GM12801 (cell line): Measurements from ENCODE around the gene SFSWAP.

Source experiments
- TF ChIP-seq, protein P1 (sequence below): IDR thresholded peaks from one replicate; pipeline ENCODE4 v1.5.1; 2011; ENCODE audit warnings: control low read depth; ENCODE audit not compliant: insufficient read length; ENCODE audit errors: extremely low read depth

Gene SFSWAP

DNA sequence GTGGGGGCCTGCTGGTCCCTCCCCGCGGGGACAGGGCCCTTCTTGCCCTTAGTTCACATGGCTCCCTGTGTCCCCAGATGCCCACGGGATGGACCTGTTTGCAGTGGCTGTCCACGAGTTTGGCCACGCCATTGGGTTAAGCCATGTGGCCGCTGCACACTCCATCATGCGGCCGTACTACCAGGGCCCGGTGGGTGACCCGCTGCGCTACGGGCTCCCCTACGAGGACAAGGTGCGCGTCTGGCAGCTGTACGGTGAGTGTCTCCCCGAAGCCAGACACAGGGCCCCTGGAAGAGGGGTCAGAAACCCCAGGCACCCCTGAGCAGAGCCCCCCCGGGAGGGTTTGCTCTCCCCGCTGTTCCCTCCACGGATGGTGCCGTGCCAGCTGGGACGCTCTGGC is 130.7 kb downstream of the SFSWAP start:
- TF ChIP-seq, protein P1, sequence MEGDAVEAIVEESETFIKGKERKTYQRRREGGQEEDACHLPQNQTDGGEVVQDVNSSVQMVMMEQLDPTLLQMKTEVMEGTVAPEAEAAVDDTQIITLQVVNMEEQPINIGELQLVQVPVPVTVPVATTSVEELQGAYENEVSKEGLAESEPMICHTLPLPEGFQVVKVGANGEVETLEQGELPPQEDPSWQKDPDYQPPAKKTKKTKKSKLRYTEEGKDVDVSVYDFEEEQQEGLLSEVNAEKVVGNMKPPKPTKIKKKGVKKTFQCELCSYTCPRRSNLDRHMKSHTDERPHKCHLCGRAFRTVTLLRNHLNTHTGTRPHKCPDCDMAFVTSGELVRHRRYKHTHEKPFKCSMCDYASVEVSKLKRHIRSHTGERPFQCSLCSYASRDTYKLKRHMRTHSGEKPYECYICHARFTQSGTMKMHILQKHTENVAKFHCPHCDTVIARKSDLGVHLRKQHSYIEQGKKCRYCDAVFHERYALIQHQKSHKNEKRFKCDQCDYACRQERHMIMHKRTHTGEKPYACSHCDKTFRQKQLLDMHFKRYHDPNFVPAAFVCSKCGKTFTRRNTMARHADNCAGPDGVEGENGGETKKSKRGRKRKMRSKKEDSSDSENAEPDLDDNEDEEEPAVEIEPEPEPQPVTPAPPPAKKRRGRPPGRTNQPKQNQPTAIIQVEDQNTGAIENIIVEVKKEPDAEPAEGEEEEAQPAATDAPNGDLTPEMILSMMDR = no peak

DNA sequence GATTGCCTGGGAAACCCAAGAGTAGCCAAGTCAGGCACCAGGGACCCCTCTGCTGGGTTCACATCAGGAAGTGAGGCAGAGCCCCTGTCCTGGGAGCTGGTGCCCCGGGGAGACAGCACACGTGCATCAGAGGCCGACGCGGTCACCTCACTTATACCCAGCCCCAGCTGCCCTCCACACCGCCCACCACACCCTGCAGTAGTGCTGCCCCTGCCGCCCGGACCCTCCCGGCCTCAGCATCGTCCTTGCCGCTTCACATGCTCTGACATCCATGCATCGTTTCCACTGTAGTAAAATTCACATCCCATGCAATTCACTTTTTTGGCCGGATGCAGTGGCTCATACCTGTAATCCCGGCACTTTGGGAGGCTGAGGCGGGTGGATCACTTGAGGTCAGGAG is 131.3 kb downstream of the SFSWAP start:
- TF ChIP-seq, protein P1 = no peak

DNA sequence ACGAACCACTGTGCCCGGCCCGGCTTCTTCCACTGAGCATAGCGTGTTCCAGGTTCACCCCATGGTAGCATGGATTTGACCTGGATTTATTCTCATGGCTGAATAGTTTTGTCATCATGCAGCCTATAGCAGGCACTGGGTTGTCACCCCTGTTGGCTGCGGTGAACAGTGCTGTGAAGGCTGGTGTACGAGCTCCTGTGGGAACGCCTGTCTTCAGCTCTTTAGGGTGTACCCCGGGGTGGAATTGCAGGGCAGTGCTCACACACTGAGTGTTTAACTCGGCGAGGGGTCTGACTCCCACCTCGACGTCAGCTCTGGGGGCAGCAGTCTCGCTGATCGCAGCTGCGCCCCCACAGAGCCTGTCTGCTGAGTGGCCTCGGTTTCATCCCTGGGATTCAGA is 132.6 kb downstream of the SFSWAP start:
- TF ChIP-seq, protein P1 = no peak

DNA sequence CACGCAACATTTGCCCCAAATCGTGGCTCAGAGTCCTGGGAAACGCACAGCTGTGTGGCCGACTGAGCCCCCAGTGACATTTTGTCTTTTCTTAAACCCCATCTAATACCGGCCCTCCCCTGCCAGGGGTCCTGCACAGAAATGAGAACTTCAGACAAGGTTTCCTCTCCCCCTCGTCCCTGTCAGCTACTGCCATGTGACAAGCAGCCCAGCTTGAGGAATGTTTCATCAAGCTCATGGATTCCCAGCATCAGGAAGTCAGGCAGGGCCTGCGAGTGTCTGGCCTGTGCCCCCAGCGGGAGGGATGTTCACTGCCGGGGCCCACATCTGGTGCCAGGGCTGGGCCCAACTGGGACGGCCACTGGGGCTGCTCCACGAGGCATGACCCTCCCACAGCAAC is 133.2 kb downstream of the SFSWAP start:
- TF ChIP-seq, protein P1 = no peak

DNA sequence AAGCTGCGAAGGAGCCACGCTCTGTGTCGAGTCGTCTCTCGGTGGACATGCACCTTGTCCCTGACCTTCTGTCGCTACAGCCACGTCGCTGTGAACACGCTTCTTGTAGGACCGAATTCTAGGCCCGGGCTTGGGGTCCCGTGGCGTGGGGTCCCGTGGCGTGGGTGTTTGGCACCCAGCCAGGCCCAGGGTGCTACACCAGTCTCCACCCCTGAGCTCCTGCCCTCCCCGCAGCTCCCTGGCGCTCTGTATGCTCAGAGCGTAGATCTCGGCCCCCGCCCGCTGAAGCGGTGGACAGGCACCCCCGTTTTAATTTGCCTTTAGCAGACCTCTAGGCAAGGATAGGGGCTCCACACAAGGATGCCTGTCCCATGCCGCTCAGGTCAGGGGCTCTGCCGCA is 133.8 kb downstream of the SFSWAP start:
- TF ChIP-seq, protein P1 = no peak

DNA sequence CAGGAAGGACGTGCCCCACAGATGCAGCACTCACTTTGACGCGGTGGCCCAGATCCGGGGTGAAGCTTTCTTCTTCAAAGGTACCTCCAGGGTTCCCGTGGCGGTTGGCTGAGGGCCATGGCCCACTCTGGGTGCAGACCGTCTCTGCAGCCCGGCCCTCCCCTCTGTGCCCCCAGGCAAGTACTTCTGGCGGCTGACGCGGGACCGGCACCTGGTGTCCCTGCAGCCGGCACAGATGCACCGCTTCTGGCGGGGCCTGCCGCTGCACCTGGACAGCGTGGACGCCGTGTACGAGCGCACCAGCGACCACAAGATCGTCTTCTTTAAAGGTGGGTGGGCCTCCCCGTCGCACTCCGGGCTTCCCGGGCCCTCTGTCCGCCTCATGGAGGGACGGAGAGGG is 134.2 kb downstream of the SFSWAP start:
- TF ChIP-seq, protein P1 = no peak

DNA sequence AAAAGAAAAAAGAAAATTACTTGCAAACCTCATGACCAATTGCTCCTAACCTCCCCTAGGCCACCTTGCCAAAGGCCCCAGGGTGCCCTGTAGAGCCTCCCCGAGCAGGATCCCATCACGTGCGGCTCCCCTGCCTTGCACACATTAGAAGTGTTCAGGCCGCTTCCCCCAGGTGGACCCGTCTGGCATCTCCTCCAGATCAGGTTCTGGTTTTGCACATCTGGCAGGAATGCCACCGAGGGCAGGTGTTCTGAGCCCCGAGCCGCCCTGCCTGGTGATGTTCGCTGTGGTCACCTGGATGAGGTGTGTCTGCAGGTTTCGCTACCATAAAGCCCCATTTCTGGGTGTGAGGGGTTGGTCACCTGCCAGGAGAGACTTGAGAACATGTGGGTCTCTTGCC is 136.6 kb downstream of the SFSWAP start:
- TF ChIP-seq, protein P1 = no peak

DNA sequence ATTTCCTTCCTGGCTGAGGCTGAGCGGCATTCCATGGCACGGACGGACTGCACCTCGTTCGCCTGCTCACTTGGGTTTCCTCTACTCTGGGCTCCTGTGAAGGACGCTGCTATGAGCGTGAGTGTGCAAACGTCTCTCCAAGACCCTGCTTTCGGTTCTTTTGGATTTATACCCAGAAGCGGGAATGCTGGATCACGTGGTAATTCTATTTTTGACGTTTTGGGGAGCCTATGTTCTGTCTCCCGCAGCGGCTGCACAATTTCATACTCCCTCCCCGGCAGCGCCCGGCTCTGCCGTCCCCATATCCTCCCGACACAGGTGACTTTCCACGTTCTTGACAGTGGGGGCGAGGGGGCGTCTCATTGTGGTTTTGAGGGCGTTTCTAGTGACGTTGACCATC is 137.9 kb downstream of the SFSWAP start:
- TF ChIP-seq, protein P1 = no peak
